GM19238 (cell line): Measurements from ENCODE around the gene SKA1.

Experiments
- DNase-seq: peaks from one replicate; pipeline ENCODE4 v3.0.0; 2011; ENCODE audit warnings: low spot score; ENCODE audit not compliant: insufficient read length

Gene SKA1

GRCh38 chr18:50374753-50375391, at the start of gene SKA1:
Gene SKA1 (plus strand): TSS chr18:50375046. CDS start chr18:50375831, 785 bp downstream.
- peak; percentile 90 for DNase-seq

- no peak for DNase-seq
Measured at GRCh38 chr18:50327983-50328382, 46.9 kb upstream of the SKA1 start.

DNA sequence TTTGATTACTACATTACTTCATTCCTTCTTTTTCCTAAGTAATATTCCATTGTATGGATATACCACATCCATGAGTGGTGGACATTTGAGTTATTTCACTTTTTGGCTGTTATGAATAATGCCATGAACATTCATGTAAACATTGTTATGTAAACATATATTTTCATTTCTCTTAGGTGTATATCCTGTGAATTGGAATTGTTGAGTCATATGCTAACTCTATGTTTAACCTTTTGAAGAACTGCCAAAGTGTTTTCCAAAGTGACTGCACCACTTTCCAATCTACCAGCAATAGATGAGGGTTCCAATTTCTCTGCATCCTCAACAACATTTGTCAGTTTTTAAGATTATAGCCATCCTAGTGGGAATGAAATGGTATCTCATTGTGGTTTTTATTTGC, 44.7 kb upstream of the SKA1 start:
- DNase-seq = no peak

DNA sequence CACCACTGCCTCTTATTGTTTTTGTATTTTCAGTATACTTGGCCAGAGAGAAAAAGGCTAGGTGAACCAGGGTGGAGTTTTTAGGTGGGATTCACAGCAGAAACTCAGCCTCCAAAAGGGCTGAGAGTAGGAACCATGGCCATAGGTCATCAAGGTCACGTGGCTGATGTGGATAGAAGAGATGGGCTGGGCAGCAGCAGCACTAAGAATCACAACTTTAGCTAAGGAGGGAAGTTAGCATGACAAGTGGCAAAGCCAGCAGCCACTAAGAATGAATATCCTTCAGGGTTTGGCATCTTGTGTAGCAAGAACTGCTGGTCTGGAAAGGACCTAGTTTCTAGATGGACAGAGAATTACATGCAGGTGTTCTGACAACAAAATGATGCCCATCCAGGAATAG, 43.2 kb upstream of the SKA1 start:
- no peak for DNase-seq

- DNase-seq = no peak
Measured at GRCh38 chr18:50334546-50335152, 40.2 kb upstream of the SKA1 start.

DNA sequence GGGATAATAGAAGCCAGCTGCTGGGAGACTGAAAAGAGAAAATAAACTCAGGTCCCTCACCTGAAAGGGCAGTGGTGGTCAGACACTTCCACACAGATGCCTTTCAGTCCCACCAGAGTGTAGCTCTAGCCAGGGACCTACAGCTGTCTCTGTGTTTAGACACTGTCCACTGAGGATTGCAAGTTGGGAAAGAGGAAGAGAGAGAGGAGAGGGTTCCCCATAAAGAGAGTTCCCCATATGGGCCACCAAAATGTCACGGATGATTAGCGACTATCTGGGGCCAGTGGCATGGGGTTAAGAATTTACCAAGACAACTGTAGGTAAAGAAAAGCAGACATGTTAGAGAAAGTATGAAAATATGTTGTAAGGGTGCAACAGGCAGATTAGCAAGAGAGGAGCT, 36.7 kb upstream of the SKA1 start:
- DNase-seq = no peak

GRCh38 chr18:50338715-50339114, 36.1 kb upstream of the SKA1 start:
- DNase-seq = no peak

DNA sequence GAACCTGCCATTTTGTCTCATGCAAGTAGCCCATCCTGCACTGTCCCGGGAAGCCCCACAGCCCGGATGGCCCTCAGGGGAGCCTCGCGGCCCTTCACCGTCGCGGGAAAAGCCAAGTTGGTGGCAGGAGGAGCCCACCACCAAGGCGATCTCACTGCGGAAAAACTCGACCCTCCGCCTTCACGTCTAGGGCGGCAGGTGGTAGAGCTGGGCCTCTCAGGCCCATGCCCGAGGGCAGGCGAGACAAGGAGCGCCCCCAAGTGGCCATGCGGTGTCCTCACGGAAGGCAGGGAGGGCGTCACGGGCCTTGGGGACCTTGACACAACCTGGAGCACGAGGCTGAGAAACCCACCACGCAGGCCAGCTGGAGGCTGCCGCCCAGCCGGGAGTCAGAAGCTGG, 34.8 kb upstream of the SKA1 start:
- no peak for DNase-seq

- no peak for DNase-seq
Measured at GRCh38 chr18:50341443-50341842, 33.4 kb upstream of the SKA1 start.

DNA sequence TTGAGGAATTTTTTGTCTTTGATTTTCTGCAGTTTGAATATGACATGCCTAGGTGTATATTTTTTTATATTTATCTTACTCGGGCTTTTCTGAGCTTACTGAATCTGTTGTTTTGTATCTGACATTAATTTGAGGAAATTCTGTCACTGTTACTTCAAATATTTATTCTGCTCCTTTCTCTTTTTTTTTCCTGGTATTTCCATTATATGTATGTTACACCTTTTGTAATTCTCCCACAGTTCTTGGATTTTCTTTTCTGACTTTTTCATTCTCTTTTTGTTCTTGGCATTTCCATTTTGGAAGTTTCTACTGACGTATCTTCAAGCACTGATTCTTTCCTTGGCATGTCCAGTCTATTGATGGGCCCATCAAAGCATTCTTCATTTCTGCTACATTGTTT, 24.1 kb upstream of the SKA1 start:
- DNase-seq = no peak

GRCh38 chr18:50356036-50356945, 18.6 kb upstream of the SKA1 start:
- peak; percentile 10 for DNase-seq

GRCh38 chr18:50358844-50359243, 16.0 kb upstream of the SKA1 start:
- DNase-seq = no peak

GRCh38 chr18:50359806-50360205, 15.0 kb upstream of the SKA1 start:
- DNase-seq = no peak

GRCh38 chr18:50360611-50361010, 14.2 kb upstream of the SKA1 start:
- DNase-seq = no peak

DNA sequence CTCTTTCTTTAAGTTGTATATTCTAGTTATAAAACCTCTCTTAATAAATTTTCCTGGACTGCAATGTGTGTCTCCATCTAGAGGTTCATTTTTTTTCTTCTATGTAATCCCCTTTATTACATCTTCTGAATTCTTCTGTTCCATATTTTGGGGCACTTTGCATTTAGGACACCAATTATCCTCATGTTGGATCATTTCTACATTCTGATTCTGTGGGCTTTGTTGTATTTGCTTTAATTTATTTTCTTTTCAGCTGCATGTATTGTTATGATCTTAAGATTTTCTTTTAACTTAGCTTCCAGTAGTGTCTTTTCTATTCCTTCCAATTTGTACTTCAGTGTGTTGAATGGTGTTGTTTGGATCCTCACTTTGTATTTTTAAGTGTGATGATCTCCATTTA, 5.2 kb upstream of the SKA1 start:
- DNase-seq = no peak

GRCh38 chr18:50372743-50373142, 2.1 kb upstream of the SKA1 start:
- no peak for DNase-seq

GRCh38 chr18:50373561-50374219, 1.2 kb upstream of the SKA1 start:
- no peak for DNase-seq

GRCh38 chr18:50374220-50374752, 560 bp upstream of the SKA1 start:
- no peak for DNase-seq

- DNase-seq = no peak
Measured at GRCh38 chr18:50377061-50377798, 2.4 kb downstream of the SKA1 start.

DNA sequence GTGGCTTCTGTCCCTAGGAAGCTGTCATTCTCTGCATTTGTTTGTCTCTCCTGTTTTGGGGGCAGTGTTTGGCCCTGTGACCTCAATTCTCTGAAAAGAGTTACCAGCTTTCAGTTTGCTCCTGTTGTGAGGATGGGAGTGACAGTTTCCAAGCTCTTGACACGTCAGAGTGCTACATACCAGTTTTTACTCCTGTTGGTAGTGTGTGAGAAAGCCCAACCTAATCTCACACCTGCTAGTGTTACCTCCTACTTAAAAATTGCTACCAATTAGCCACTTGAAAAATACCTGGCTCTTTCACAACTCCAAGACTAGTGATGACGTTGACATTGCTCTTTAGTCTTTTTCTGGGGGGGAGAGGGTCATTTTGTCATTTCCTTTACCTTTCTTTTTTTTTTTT, 14.1 kb downstream of the SKA1 start:
- no peak for DNase-seq

- no peak for DNase-seq
Measured at GRCh38 chr18:50393802-50394201, 19.0 kb downstream of the SKA1 start.
